Measurements from ENCODE around the gene PSMB7.

DNA sequence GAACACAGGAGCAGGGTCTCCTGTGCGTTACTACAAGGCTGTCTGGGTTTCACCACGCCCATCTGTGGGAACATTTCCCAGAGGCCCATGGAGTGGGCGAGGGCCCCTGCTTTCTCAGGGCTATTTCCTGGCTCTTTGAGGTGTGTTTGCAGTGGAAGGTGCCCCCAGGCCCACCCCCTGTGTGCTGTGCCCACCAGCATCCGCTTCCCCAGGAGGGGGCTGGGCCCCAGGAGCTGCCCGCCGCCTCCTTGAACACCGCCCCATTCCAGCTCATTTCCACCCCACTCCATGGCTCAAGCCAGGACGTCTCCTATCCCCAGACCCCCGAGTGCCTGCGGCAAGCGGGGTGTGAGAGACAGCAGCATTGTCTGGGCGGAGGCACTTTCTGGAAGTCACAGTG lies 87.0 kb downstream of the PSMB7 start:
- no peak for TF ChIP-seq NR1H2 (CRISPR knock-in tag; IDR thresholded peaks at IDR 0.05)
- TF ChIP-seq, protein P1, sequence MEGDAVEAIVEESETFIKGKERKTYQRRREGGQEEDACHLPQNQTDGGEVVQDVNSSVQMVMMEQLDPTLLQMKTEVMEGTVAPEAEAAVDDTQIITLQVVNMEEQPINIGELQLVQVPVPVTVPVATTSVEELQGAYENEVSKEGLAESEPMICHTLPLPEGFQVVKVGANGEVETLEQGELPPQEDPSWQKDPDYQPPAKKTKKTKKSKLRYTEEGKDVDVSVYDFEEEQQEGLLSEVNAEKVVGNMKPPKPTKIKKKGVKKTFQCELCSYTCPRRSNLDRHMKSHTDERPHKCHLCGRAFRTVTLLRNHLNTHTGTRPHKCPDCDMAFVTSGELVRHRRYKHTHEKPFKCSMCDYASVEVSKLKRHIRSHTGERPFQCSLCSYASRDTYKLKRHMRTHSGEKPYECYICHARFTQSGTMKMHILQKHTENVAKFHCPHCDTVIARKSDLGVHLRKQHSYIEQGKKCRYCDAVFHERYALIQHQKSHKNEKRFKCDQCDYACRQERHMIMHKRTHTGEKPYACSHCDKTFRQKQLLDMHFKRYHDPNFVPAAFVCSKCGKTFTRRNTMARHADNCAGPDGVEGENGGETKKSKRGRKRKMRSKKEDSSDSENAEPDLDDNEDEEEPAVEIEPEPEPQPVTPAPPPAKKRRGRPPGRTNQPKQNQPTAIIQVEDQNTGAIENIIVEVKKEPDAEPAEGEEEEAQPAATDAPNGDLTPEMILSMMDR (IDR thresholded peaks at IDR 0.05), result no peak
- TF ChIP-seq, protein P2, sequence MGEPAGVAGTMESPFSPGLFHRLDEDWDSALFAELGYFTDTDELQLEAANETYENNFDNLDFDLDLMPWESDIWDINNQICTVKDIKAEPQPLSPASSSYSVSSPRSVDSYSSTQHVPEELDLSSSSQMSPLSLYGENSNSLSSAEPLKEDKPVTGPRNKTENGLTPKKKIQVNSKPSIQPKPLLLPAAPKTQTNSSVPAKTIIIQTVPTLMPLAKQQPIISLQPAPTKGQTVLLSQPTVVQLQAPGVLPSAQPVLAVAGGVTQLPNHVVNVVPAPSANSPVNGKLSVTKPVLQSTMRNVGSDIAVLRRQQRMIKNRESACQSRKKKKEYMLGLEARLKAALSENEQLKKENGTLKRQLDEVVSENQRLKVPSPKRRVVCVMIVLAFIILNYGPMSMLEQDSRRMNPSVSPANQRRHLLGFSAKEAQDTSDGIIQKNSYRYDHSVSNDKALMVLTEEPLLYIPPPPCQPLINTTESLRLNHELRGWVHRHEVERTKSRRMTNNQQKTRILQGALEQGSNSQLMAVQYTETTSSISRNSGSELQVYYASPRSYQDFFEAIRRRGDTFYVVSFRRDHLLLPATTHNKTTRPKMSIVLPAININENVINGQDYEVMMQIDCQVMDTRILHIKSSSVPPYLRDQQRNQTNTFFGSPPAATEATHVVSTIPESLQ (CRISPR knock-in tag; IDR thresholded peaks at IDR 0.05), result no peak
- TF ChIP-seq TP53 (CRISPR knock-in tag; IDR thresholded peaks at IDR 0.05), result no peak
- no peak for TF ChIP-seq ELF4 (CRISPR knock-in tag; IDR thresholded peaks at IDR 0.05; ENCODE audit: low read depth)
- TF ChIP-seq, protein P3, sequence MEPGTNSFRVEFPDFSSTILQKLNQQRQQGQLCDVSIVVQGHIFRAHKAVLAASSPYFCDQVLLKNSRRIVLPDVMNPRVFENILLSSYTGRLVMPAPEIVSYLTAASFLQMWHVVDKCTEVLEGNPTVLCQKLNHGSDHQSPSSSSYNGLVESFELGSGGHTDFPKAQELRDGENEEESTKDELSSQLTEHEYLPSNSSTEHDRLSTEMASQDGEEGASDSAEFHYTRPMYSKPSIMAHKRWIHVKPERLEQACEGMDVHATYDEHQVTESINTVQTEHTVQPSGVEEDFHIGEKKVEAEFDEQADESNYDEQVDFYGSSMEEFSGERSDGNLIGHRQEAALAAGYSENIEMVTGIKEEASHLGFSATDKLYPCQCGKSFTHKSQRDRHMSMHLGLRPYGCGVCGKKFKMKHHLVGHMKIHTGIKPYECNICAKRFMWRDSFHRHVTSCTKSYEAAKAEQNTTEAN (CRISPR knock-in tag; IDR thresholded peaks at IDR 0.05), result no peak
- no peak for TF ChIP-seq JUN (CRISPR knock-in tag; IDR thresholded peaks at IDR 0.05)
- TF ChIP-seq, protein P4, sequence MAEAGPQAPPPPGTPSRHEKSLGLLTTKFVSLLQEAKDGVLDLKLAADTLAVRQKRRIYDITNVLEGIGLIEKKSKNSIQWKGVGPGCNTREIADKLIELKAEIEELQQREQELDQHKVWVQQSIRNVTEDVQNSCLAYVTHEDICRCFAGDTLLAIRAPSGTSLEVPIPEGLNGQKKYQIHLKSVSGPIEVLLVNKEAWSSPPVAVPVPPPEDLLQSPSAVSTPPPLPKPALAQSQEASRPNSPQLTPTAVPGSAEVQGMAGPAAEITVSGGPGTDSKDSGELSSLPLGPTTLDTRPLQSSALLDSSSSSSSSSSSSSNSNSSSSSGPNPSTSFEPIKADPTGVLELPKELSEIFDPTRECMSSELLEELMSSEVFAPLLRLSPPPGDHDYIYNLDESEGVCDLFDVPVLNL (CRISPR knock-in tag; IDR thresholded peaks at IDR 0.05; ENCODE audit: borderline replicate concordance, low read depth), result no peak
- TF ChIP-seq, protein P5, sequence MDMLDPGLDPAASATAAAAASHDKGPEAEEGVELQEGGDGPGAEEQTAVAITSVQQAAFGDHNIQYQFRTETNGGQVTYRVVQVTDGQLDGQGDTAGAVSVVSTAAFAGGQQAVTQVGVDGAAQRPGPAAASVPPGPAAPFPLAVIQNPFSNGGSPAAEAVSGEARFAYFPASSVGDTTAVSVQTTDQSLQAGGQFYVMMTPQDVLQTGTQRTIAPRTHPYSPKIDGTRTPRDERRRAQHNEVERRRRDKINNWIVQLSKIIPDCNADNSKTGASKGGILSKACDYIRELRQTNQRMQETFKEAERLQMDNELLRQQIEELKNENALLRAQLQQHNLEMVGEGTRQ (CRISPR knock-in tag; IDR thresholded peaks at IDR 0.05), result no peak
- no peak for TF ChIP-seq NFYB (CRISPR knock-in tag; conservative IDR thresholded peaks at IDR 0.05; ENCODE audit: low read depth)
- TF ChIP-seq, protein P6, sequence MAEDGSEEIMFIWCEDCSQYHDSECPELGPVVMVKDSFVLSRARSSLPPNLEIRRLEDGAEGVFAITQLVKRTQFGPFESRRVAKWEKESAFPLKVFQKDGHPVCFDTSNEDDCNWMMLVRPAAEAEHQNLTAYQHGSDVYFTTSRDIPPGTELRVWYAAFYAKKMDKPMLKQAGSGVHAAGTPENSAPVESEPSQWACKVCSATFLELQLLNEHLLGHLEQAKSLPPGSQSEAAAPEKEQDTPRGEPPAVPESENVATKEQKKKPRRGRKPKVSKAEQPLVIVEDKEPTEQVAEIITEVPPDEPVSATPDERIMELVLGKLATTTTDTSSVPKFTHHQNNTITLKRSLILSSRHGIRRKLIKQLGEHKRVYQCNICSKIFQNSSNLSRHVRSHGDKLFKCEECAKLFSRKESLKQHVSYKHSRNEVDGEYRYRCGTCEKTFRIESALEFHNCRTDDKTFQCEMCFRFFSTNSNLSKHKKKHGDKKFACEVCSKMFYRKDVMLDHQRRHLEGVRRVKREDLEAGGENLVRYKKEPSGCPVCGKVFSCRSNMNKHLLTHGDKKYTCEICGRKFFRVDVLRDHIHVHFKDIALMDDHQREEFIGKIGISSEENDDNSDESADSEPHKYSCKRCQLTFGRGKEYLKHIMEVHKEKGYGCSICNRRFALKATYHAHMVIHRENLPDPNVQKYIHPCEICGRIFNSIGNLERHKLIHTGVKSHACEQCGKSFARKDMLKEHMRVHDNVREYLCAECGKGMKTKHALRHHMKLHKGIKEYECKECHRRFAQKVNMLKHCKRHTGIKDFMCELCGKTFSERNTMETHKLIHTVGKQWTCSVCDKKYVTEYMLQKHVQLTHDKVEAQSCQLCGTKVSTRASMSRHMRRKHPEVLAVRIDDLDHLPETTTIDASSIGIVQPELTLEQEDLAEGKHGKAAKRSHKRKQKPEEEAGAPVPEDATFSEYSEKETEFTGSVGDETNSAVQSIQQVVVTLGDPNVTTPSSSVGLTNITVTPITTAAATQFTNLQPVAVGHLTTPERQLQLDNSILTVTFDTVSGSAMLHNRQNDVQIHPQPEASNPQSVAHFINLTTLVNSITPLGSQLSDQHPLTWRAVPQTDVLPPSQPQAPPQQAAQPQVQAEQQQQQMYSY (CRISPR knock-in tag; IDR thresholded peaks at IDR 0.05), result no peak
- no peak for TF ChIP-seq TCF7 (CRISPR knock-in tag; IDR thresholded peaks at IDR 0.05; ENCODE audit: low read depth)
- TF ChIP-seq GABPB1 (CRISPR knock-in tag; IDR thresholded peaks at IDR 0.05), result no peak
- no peak for TF ChIP-seq ESRRA (CRISPR knock-in tag; IDR thresholded peaks at IDR 0.05; ENCODE audit: borderline replicate concordance)

Data from WTC11 (cell line).